DOHH2 (cell line): ENCODE results near the gene MCCC1.
"Not testable (repeated sequence)": the region's sequence is repeated elsewhere in the genome, so short reads cannot be mapped to it uniquely, and the experiment has no call there.

Experiments used
- H3F3A ChIP-seq: fragments of 200-600 bp; sonication (generic), shearing (Covaris generic); 2 replicates; pipeline ENCODE4 v1.6.0; 2016; ENCODE audit warnings: antibody characterized with exemption, mild to moderate bottlenecking; ENCODE audit not compliant: control insufficient read depth, insufficient read depth
- H3K27ac ChIP-seq: fragments of 200-600 bp; sonication (generic); 2 replicates; pipeline ENCODE4 v1.5.1; 2014; ENCODE audit warnings: low read depth, mild to moderate bottlenecking, low read length, moderate library complexity
- H3K27me3 ChIP-seq: fragments of 200-600 bp; sonication (generic); 2 replicates; pipeline ENCODE4 v1.6.1; 2014; ENCODE audit warnings: mild to moderate bottlenecking, low read length, mixed read lengths; ENCODE audit not compliant: control insufficient read depth
- H3K36me3 ChIP-seq: fragments of 200-600 bp; sonication (generic); 2 replicates; pipeline ENCODE4 v1.6.1; 2014; ENCODE audit warnings: mild to moderate bottlenecking, low read length, moderate library complexity, mixed read lengths; ENCODE audit not compliant: control insufficient read depth
- H3K4me1 ChIP-seq: fragments of 200-600 bp; sonication (generic); 2 replicates; pipeline ENCODE4 v1.6.1; 2014; ENCODE audit warnings: mild to moderate bottlenecking, low read length, mixed read lengths; ENCODE audit not compliant: control insufficient read depth
- H3K4me2 ChIP-seq: fragments of 200-600 bp; sonication (generic); 2 replicates; pipeline ENCODE4 v1.6.0; 2014; ENCODE audit warnings: mild to moderate bottlenecking, low read length, moderate library complexity
- H3K4me3 ChIP-seq: fragments of 200-600 bp; sonication (generic); 2 replicates; pipeline ENCODE4 v1.5.1; 2014; ENCODE audit warnings: mild to moderate bottlenecking, low read length, mixed read lengths
- H3K79me2 ChIP-seq: fragments of 200-600 bp; sonication (generic); 2 replicates; pipeline ENCODE4 v1.6.1; 2014; ENCODE audit warnings: mild to moderate bottlenecking, low read length, mixed read lengths; ENCODE audit not compliant: control insufficient read depth
- H3K9me2 ChIP-seq: fragments of 200-600 bp; sonication (generic); replicated peaks from 2 replicates; pipeline ENCODE4 v1.6.1; 2014; ENCODE audit warnings: mild to moderate bottlenecking, low read length, mixed read lengths; ENCODE audit not compliant: control insufficient read depth
- H3K9me3 ChIP-seq: fragments of 200-600 bp; sonication (generic); 2 replicates; pipeline ENCODE4 v1.6.1; 2014; ENCODE audit warnings: antibody characterized with exemption, low read length, mixed read lengths; ENCODE audit not compliant: control insufficient read depth, insufficient read depth
- H4K20me1 ChIP-seq: fragments of 200-600 bp; sonication (generic); 2 replicates; pipeline ENCODE4 v1.6.0; 2014; ENCODE audit warnings: low read depth, mild to moderate bottlenecking, antibody characterized with exemption, low read length, moderate library complexity; ENCODE audit not compliant: control insufficient read depth, insufficient read depth
- EZH2phosphoT487 ChIP-seq: fragments of 200-600 bp; sonication (generic); IDR thresholded peaks from 2 replicates; pipeline ENCODE4 v1.6.1; 2017; ENCODE audit warnings: borderline replicate concordance, mild to moderate bottlenecking, antibody characterized with exemption, low read length, moderate library complexity, mixed read lengths
- TF ChIP-seq, protein P1 (sequence below): fragments of 200-600 bp; sonication (generic); IDR thresholded peaks from one replicate; pipeline ENCODE4 v1.5.1; 2014; ENCODE audit warnings: antibody characterized with exemption, mild to moderate bottlenecking, low read depth, low read length; ENCODE audit not compliant: poor library complexity, severe bottlenecking

Gene MCCC1

DNA sequence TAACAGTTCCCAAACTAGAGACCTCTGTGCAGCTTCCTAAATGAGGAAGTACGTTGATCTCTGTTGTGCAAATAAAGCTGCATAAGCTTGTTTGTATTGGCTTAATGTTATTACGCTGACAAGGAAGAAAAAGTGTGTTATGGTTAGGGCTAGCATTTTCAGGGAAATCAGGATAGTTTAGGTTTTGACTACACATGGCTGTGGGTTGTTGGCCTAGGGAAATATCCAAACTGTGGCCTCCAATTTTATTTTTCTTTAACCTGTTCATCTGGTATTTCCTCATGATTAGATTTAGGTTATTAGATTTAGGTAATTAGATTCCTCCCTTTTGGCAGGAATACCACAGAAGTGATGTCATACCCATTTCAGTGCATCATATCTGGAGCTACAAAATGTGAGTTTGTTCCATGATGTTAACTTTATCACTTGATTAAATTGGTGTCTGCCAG is 8.7 kb upstream of the MCCC1 start:
- H3K27ac ChIP-seq = 0 out of 2 replicates have a peak overlapping the region, but pooled peaks have one; percentile 13
- H3F3A ChIP-seq = 0 out of 2 replicates have a peak, but pooled peaks cover 3% of the 10 kb centered on the region
- H3K9me3 ChIP-seq = no peaks in the 10 kb centered on the region
- H3K4me2 ChIP-seq = peak overlapping the region; percentile 35
- H3K36me3 ChIP-seq = no peaks in the 10 kb centered on the region
- no peak for TF ChIP-seq EZH2phosphoT487
- TF ChIP-seq, protein P1, sequence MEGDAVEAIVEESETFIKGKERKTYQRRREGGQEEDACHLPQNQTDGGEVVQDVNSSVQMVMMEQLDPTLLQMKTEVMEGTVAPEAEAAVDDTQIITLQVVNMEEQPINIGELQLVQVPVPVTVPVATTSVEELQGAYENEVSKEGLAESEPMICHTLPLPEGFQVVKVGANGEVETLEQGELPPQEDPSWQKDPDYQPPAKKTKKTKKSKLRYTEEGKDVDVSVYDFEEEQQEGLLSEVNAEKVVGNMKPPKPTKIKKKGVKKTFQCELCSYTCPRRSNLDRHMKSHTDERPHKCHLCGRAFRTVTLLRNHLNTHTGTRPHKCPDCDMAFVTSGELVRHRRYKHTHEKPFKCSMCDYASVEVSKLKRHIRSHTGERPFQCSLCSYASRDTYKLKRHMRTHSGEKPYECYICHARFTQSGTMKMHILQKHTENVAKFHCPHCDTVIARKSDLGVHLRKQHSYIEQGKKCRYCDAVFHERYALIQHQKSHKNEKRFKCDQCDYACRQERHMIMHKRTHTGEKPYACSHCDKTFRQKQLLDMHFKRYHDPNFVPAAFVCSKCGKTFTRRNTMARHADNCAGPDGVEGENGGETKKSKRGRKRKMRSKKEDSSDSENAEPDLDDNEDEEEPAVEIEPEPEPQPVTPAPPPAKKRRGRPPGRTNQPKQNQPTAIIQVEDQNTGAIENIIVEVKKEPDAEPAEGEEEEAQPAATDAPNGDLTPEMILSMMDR = no peak
- no peaks in the 10 kb centered on the region for H3K79me2 ChIP-seq
- peaks cover 12% of the 10 kb centered on the region for H3K4me1 ChIP-seq
- no peaks in the 10 kb centered on the region for H4K20me1 ChIP-seq
- H3K4me3 ChIP-seq = no peak overlapping the region
- no peaks in the 10 kb centered on the region for H3K27me3 ChIP-seq
- no peaks in the 10 kb centered on the region for H3K9me2 ChIP-seq

DNA sequence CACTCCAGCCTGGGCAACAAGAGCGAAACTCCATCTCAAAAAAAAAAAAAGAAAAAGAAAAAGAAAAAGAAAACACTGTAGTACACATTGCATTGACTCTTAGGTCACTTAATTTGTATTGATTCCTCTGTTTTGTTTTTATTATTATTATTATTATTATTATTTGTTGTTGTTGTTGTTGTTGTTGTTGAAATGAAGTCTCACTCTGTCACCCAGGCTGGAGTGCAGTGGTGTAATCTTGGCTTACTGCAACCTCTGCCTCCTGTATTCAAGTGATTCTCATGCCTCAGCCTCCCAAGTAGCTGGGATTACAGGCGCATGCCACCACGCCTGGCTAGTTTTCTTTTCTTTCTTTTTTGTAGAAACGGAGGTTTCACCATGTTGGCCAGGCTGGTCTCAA is 8.1 kb upstream of the MCCC1 start:
- not testable (repeated sequence) for H3K9me3 ChIP-seq, H3K36me3 ChIP-seq, H3K4me3 ChIP-seq, H3K27me3 ChIP-seq, H3K9me2 ChIP-seq, H3K27ac ChIP-seq, H3K79me2 ChIP-seq, H3K4me2 ChIP-seq, H4K20me1 ChIP-seq, H3F3A ChIP-seq
- H3K4me1 ChIP-seq = peaks cover 12% of the 10 kb centered on the region

DNA sequence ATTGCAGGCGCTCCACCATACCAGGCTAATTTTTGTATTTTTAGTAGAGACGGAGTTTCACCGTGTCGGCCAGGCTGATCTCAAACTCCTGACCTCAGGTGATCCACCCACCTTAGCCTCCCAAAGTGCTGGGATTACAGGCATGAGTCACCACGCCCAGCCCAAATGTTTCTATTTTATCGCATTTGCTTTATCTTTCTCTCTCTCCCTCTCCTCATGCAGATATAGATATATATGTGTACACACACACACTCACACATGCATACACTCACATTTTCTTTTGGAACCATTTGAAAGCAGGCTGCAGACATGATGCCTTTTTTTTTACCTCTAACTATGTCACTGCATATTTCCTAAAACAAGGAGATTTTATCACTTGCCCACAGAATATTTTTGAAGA is 7.3 kb upstream of the MCCC1 start:
- no peak overlapping the region for H3K4me2 ChIP-seq

DNA sequence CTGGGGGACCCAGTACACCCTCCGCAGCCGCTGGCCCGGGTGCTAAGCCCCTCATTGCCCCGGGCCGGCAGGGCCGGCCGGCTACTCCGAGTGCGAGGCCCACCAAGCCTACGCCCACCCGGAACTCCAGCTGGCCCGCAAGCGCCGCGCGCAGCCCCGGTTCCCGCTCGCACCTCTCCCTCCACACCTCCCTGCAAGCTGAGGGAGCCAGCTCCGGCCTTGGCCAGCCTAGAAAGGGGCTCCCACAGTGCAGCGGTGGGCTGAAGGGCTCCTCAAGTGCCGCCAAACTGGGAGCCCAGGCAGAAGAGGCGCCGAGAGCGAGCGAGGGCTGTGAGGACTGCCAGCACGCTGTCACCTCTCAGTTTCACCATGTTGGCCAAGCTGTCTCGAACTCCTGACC is 4.7 kb upstream of the MCCC1 start:
- H3K36me3 ChIP-seq, H3K4me2 ChIP-seq, H3K9me2 ChIP-seq, H4K20me1 ChIP-seq, H3K27me3 ChIP-seq, H3K9me3 ChIP-seq, H3K27ac ChIP-seq, H3F3A ChIP-seq, H3K79me2 ChIP-seq, H3K4me3 ChIP-seq: not testable (repeated sequence)
- peaks cover 21% of the 10 kb centered on the region for H3K4me1 ChIP-seq

More for the DNA sequence above, 7.3 kb upstream of the MCCC1 start:
- Histone ChIP-seq H3F3A (0 out of 2 replicates have a peak, but pooled peaks cover 3% of the 10 kb centered on the region), H3K27me3 (no peaks in the 10 kb centered on the region), H3K4me3 (no peak overlapping the region), H3K27ac (no peak overlapping the region), H3K4me1 (peaks cover 12% of the 10 kb centered on the region), H3K9me2 (no peaks in the 10 kb centered on the region), H3K9me3 (no peaks in the 10 kb centered on the region), H3K36me3 (no peaks in the 10 kb centered on the region), H4K20me1 (no peaks in the 10 kb centered on the region), H3K79me2 (no peaks in the 10 kb centered on the region)
- TF ChIP-seq, protein P1 = no peak
- TF ChIP-seq EZH2phosphoT487 = no peak

DNA sequence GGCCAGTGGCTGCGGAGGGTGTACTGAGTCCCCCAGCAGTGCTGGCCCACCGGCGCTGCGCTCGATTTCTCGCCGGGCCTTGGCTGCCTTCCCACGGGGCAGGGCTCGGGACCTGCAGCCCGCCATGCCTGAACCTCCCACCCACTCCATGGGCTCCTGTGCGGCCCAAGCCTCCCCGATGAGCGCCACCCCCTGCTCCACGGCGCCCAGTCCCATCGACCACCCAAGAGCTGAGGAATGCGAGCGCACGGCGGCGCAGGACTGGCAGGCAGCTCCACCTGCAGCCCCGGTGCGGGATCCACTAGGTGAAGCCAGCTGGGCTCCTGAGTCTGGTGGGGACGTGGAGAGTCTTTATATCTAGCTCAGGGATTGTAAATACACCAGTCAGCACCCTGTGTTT is 1.7 kb upstream of the MCCC1 start:
- H4K20me1 ChIP-seq, H3F3A ChIP-seq, H3K27me3 ChIP-seq, H3K4me2 ChIP-seq, H3K4me3 ChIP-seq, H3K9me3 ChIP-seq, H3K9me2 ChIP-seq, H3K27ac ChIP-seq: not testable (repeated sequence)
- H3K79me2 ChIP-seq = peaks cover 30% of the 10 kb centered on the region
- H3K36me3 ChIP-seq = peaks cover 24% of the 10 kb centered on the region
- peaks cover 20% of the 10 kb centered on the region for H3K4me1 ChIP-seq
